Spleen (tissue), 11 donors: ENCODE measurements around the gene RRH. TPM values are rescaled to one million over a fixed set of nuclear protein-coding genes. Genes with fewer than 3 reads are reported as not detected.

Source experiments
- DNase-seq: peaks from one replicate; pipeline ENCODE4 v3.0.0-alpha.2; 2020
- H3K27ac ChIP-seq, 8 donors: fragments of 200-600 bp; sonication (generic) in 7 of 8; 1 replicate in 4 of 8; 2 replicates in 4 of 8; pipeline versions ENCODE4 v1.5.0 to v1.8.0; 2016 to 2021; ENCODE audit warnings: inconsistent platforms in 4 of 8, mild to moderate bottlenecking in 4 of 8, moderate library complexity in 1 of 8
- H3K27me3 ChIP-seq, 7 donors: fragments of 200-600 bp; sonication (generic) in 6 of 7; replicated peaks in 1 of 7; 1 replicate in 4 of 7; 2 replicates in 3 of 7; pipeline versions ENCODE4 v1.5.0 to v1.8.0; 2016 to 2021; ENCODE audit warnings: inconsistent platforms in 3 of 7, mild to moderate bottlenecking in 1 of 7
- H3K36me3 ChIP-seq, 6 donors: fragments of 200-600 bp; sonication (generic) in 5 of 6; 1 replicate in 4 of 6; 2 replicates in 2 of 6; pipeline versions ENCODE4 v1.5.0 to v1.8.0; 2016 to 2021; ENCODE audit warnings: inconsistent platforms in 2 of 6
- H3K4me1 ChIP-seq, 6 donors: fragments of 200-600 bp; sonication (generic) in 5 of 6; 1 replicate in 3 of 6; 2 replicates in 3 of 6; pipeline versions ENCODE4 v1.5.0 to v1.8.0; 2016 to 2021; ENCODE audit warnings: inconsistent platforms in 3 of 6
- H3K4me3 ChIP-seq, 8 donors: fragments of 200-600 bp; sonication (generic) in 7 of 8; 1 replicate in 4 of 8; 2 replicates in 4 of 8; pipeline versions ENCODE4 v1.5.0 to v1.8.0; 2016 to 2021; ENCODE audit warnings: inconsistent platforms in 4 of 8, mild to moderate bottlenecking in 4 of 8, moderate library complexity in 2 of 8
- H3K9me3 ChIP-seq, 8 donors: fragments of 200-600 bp; sonication (generic) in 7 of 8; 1 replicate in 4 of 8; 2 replicates in 4 of 8; pipeline versions ENCODE4 v1.5.0 to v1.8.0; 2016 to 2021; ENCODE audit warnings: inconsistent platforms in 4 of 8
- POLR2A ChIP-seq, 3 donors: fragments of 450-650 bp; IDR thresholded peaks; one replicate each; pipeline ENCODE4 v1.5.1; 2017; ENCODE audit warnings: antibody characterized with exemption in 3 of 3, mild to moderate bottlenecking in 1 of 3
- POLR2AphosphoS5 ChIP-seq, 3 donors: sonication (generic); formaldehyde crosslinking; IDR thresholded peaks; one replicate each; pipeline ENCODE4 v1.5.1; 2017; ENCODE audit warnings: antibody characterized with exemption in 3 of 3
- WGBS, 5 donors: extraction: QIAGEN DNeasy Blood & Tissue Kit in 3 of 5; methylation state at CpG; one replicate each; pipeline versions ENCODE4 v1.1.5 to v1.1.7; 2013 to 2018; 5-methylcytosine and 5-hydroxymethylcytosine counted together
- intact Hi-C: fragments of 100-400 bp; cut with DNase I; formaldehyde crosslinking; loops from one replicate; pipeline ENCODE4 v1.15.0; 2023; ENCODE audit warnings: low total_unique reads
- polyA plus RNA-seq, 3 donors: library from polyadenylated mRNA; stranded (reverse); fragments of 200-250 nt; gene quantifications; one replicate each; pipeline ENCODE4 v1.2.1, GENCODE V29; 2013
- total RNA-seq, 7 donors: library from RNA; depleted of rRNA in 3 of 7; stranded (reverse); fragments of >200 nt in 3 of 7; fragmentation: NEBNext Ultra II Directional in 4 of 7; extraction: Animal tissue kit (Norgen Biotek cat#: 25700) in 4 of 7; gene quantifications; one replicate each; pipeline versions ENCODE4 v1.1.0 to v1.2.1, GENCODE V29; 2016 to 2021
- TF ChIP-seq, protein P1 (sequence below), 11 experiments: fragments of 200-600 bp in 7 of 11; fragments of 450-650 bp in 4 of 11; sonication (generic) in 4 of 11; IDR thresholded peaks in 8 of 11; conservative IDR thresholded peaks in 3 of 11; 1 replicate in 7 of 11; 2 replicates in 4 of 11; pipeline versions ENCODE4 v1.4.0 to v1.8.0; 2016 to 2021; ENCODE audit warnings: antibody characterized with exemption in 11 of 11, inconsistent platforms in 4 of 11, mild to moderate bottlenecking in 1 of 11
- donor health status: healthy with polysubstance abuse.
- donor health status: DM: no; HTN: no; CAD: no; lungs with moderate emphysema.
- donor health status: DM: no; HTN: no; CAD: no.
- donor health status: Bipolar disorder and iron deficiency.
- donor health status: healthy.
- donor health status: DM: no; HTN: no; CAD: no.
- donor health status: DM: yes; HTN: yes; CAD: no.

The RRH gene
- total and polyA plus RNA-seq, 10 donors: 0.03 to 2.0 (median 0.54) TPM; not detected in 4

DNA sequence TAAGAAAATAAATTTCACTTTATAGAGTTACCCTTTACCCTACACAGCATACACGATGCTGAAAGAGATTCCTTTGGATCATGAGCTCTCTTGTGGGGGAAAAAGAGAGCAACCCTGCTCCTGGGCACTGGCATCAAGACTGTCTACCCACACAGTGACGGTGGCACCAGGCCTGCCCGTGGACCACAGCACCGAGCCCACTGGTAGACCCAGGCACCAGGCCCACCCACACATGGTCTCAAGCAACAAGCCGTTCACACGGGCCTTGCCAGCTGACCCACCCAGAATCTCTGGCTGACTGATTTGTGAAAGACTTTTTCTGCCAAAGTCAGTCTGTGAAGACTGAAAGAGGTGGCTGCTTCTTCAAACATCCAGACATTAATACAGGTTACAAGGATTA lies 32.7 kb upstream of the RRH start:
- intact Hi-C loops: no loop called here
- Histone ChIP-seq H3K27me3 (peaks cover 0 to 10% (median 0%) of the 10 kb centered on the region in 7 donors), H3K4me1 (peaks cover 0 to 5% (median 0%) of the 10 kb centered on the region in 6 donors), H3K36me3 (no peaks in the 10 kb centered on the region), H3K9me3 (peaks cover 0 to 51% (median 46%) of the 10 kb centered on the region in 8 donors), H3K4me3 (no peak overlapping the region), H3K27ac (no peak overlapping the region)
- no peak for TF ChIP-seq POLR2A (IDR thresholded peaks at IDR 0.05)
- no peak for TF ChIP-seq POLR2AphosphoS5 (IDR thresholded peaks at IDR 0.05)
- TF ChIP-seq, protein P1, sequence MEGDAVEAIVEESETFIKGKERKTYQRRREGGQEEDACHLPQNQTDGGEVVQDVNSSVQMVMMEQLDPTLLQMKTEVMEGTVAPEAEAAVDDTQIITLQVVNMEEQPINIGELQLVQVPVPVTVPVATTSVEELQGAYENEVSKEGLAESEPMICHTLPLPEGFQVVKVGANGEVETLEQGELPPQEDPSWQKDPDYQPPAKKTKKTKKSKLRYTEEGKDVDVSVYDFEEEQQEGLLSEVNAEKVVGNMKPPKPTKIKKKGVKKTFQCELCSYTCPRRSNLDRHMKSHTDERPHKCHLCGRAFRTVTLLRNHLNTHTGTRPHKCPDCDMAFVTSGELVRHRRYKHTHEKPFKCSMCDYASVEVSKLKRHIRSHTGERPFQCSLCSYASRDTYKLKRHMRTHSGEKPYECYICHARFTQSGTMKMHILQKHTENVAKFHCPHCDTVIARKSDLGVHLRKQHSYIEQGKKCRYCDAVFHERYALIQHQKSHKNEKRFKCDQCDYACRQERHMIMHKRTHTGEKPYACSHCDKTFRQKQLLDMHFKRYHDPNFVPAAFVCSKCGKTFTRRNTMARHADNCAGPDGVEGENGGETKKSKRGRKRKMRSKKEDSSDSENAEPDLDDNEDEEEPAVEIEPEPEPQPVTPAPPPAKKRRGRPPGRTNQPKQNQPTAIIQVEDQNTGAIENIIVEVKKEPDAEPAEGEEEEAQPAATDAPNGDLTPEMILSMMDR (IDR thresholded peaks at IDR 0.05 in 8 of 11, conservative IDR thresholded peaks at IDR 0.05 in 3 of 11): no peak
- DNase-seq: no peak
- WGBS, 5 donors: 90 to 95% (median 92%) methylated on average over 6 of the region's 6 CpGs

DNA sequence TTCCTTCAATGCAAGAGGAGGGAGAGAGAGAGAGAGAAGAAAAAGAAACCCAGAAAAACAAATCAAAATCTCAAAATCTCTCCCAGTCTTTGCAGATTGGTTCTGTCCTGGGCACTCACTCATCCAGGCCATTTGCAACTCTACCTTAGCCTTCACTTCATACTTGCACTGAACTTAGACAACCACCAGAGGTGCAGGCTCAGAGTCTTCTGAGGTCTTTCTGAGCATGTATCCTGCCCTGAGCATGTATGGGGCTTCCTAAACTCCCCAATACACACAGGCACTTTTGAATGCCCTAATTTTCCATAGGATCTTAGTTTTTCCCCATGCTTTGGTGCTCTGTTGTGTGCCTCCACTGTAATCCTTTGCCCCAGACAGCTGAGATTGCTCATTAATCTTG lies 28.9 kb upstream of the RRH start:
- H3K27me3 ChIP-seq: peaks cover 0 to 8% (median 0%) of the 10 kb centered on the region in 7 donors
- H3K27ac ChIP-seq: no peak overlapping the region
- peaks cover 0 to 17% (median 11%) of the 10 kb centered on the region in 6 donors for H3K4me1 ChIP-seq
- H3K4me3 ChIP-seq: no peak overlapping the region
- H3K36me3 ChIP-seq: no peaks in the 10 kb centered on the region
- intact Hi-C loops: no loop called here
- no peak for TF ChIP-seq POLR2AphosphoS5 (IDR thresholded peaks at IDR 0.05)
- TF ChIP-seq, protein P1 (IDR thresholded peaks at IDR 0.05 in 8 of 11, conservative IDR thresholded peaks at IDR 0.05 in 3 of 11): no peak
- no peak for TF ChIP-seq POLR2A (IDR thresholded peaks at IDR 0.05)
- no peak for DNase-seq
- H3K9me3 ChIP-seq: peaks cover 0 to 43% (median 39%) of the 10 kb centered on the region in 8 donors

DNA sequence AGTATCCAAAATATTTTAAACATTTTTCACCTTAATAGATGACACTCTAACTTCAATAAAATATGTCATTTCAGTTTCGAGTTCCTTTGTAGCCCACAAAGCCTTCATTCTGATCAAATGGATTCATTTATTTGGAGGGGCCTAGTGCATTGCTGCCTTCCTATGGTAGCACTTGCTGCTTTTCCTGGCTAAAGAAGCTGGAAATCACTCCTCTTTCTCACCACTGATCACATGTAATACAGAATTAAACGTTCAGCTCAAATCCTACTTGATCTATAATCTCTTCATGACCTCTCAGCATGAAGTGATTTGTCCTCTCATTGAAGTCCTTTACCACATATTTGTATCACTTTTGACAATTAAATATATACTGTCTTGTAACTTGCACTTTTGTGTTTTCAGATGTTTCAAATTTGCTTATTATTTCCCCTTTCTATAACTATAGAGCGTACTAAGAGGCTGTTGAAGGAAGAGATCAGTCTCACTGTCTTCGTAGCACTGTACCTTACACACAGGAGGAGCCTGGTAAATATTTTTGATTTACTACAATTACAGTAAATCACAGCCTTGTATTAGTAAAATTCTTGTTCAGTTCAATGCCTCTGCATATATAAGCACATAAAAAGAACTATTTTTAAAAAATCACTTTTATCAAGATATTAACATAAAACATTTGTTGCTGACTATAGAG lies 26.5 kb upstream of the RRH start:
- intact Hi-C loops: loop anchor here (10.0 kb wide), 1 partner anchor 66 kb away; the partner anchor contains the start of gene PLA2G12A
- TF ChIP-seq POLR2A (IDR thresholded peaks at IDR 0.05) (no peak), POLR2AphosphoS5 (IDR thresholded peaks at IDR 0.05) (no peak)
- TF ChIP-seq, protein P1 (IDR thresholded peaks at IDR 0.05 in 8 of 11, conservative IDR thresholded peaks at IDR 0.05 in 3 of 11): no peak
- H3K4me3 ChIP-seq: peak overlapping the region in 7 of 8 donors; percentile 2 to 55 (median 25)
- H3K36me3 ChIP-seq: no peaks in the 10 kb centered on the region
- H3K27me3 ChIP-seq: no peaks in the 10 kb centered on the region
- no peak for DNase-seq
- peaks cover 0 to 21% (median 11%) of the 10 kb centered on the region in 6 donors for H3K4me1 ChIP-seq
- 47 to 66% (median 61%) methylated on average over 4 of the region's 4 CpGs for WGBS, 5 donors
- peak overlapping the region in 7 of 8 donors; percentile 30 to 77 (median 66) for H3K27ac ChIP-seq
- peaks cover 0 to 19% (median 16%) of the 10 kb centered on the region in 8 donors for H3K9me3 ChIP-seq

DNA sequence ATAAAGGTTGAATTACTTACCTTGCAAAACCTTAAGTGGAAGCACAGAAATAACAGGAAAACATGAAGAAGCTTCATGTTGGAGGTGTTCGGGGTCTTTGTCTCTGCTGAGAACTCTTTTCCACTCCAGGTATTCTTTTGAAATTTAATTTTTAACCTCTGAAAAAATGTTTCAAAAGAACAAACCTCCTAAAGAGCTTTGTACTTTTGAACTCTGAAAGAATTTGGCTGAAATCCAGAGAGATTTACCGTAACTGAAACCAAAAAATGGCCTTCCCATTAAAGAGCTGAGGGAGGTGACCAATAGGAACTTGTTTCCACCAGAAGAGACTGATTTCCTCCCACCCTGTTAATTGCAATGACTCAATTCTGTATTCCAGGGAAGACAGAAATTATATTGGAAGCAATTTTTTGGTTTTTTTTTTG lies 25.9 kb upstream of the RRH start, which contains the start of gene CFI:
CFI (minus strand) TSS at position 105 of the 425 bp plus-strand sequence; CDS start at position 77, 28 bp downstream.
- no peaks in the 10 kb centered on the region for H3K27me3 ChIP-seq
- H3K4me3 ChIP-seq: peak within 1 kb of the TSS in 7 of 8 donors; percentile 2 to 55 (median 25)
- H3K27ac ChIP-seq: peak within 1 kb of the TSS; percentile 30 to 77 (median 60)
- H3K9me3 ChIP-seq: peaks cover 0 to 13% (median 10%) of the 10 kb centered on the region in 8 donors
- peaks cover 0 to 21% (median 11%) of the 10 kb centered on the region in 6 donors for H3K4me1 ChIP-seq
- no peaks in the 10 kb centered on the region for H3K36me3 ChIP-seq
- TF ChIP-seq POLR2AphosphoS5 (IDR thresholded peaks at IDR 0.05) (no peak), POLR2A (IDR thresholded peaks at IDR 0.05) (no peak)
- TF ChIP-seq, protein P1 (IDR thresholded peaks at IDR 0.05 in 8 of 11, conservative IDR thresholded peaks at IDR 0.05 in 3 of 11): no peak
- intact Hi-C loops: loop anchor here (10.0 kb wide), 1 partner anchor 67 kb away; the partner anchor contains the start of gene PLA2G12A
- no peak for DNase-seq
- WGBS, 5 donors: 45 to 60% (median 52%) methylated on average over 2 of the region's 2 CpGs
